Uterus (tissue), 2 donors: Measurements from ENCODE around the gene TMEM94.

Experiments
- CTCF ChIP-seq, 4 experiments: fragments of 200-600 bp in 2 of 4; fragments of 450-650 bp in 2 of 4; sonication (generic) in 2 of 4; IDR thresholded peaks; one replicate each; pipeline ENCODE4 v1.5.1; 2016 to 2019; ENCODE audit warnings: antibody characterized with exemption in 4 of 4, mild to moderate bottlenecking in 2 of 4, moderate library complexity in 1 of 4
- POLR2A ChIP-seq, 2 donors: fragments of 450-650 bp; IDR thresholded peaks; one replicate each; pipeline ENCODE4 v1.6.1; 2016; ENCODE audit warnings: antibody characterized with exemption in 2 of 2, mild to moderate bottlenecking in 1 of 2, moderate library complexity in 1 of 2

GRCh38 chr17:75526555-75527270 lies 70.3 kb downstream of the TMEM94 start:
- TF ChIP-seq POLR2A (IDR thresholded peaks at IDR 0.05) (no peak), CTCF (IDR thresholded peaks at IDR 0.05) (no peak)
